ENCODE results near the gene HNRNPM.

HNRNPM gene

DNA sequence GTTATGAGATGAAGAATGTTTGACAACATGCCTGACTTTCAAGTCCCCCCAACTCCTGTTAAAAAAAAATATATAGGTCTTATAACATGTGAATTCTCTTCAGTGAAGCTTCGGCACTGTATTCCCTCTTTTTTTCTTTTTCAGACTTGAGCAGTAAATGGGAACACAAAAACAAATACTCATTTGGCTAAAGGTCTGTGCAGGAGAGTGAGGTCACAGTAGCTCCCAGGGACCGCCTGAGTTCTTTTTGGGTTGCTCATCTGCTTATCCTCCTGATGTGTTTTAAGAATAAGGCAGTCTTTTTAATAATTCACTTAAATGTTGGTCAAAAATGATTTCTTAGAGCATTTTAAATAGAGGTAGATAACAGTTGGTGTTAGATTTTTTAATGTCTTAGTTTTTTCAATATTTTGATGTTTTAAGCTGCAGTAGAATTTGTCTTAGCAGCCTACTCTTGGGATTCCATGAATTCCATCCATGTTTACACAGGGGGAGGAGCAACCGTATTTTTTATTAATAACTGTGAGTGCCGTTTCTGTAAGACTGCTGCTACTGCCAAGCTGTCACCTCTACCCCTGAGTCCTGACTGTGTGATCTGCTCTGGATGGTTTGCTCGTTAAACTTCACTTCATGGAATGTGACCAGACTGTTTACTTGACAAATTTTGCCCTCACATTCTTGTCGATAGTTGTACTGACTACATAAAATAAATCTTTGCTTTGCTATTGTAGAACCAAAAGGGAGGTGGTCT is 14.9 kb downstream of the HNRNPM start:
- no peak for DNase-seq (ENCODE audit: low spot score)

- no peak for DNase-seq (ENCODE audit: low spot score)
Measured at GRCh38 chr19:8460516-8461298, 15.9 kb downstream of the HNRNPM start.

GRCh38 chr19:8461376-8461775 is 16.6 kb downstream of the HNRNPM start:
- DNase-seq (ENCODE audit: low spot score): no peak

- DNase-seq (ENCODE audit: low spot score): no peak
Measured at GRCh38 chr19:8461891-8462290, 17.1 kb downstream of the HNRNPM start.

- no peak for DNase-seq (ENCODE audit: low spot score)
Measured at GRCh38 chr19:8462571-8462970, 17.8 kb downstream of the HNRNPM start.

DNA sequence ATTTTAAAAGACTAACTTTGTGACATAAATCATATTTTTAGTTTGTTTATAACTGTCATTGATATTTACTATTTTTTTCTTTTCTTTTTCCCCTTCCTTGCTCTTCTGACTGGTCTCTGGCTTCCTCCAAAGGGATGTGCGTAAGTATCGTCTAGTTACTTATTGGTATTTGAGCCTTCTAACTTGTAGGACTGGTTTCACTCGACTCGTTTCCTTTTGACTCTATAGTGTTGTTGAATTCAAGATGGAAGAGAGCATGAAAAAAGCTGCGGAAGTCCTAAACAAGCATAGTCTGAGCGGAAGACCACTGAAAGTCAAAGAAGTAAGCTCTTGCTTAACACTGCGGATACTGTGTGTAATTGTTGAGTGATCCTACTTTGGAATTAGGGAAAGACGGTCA is 18.6 kb downstream of the HNRNPM start:
- no peak for DNase-seq (ENCODE audit: low spot score)

DNA sequence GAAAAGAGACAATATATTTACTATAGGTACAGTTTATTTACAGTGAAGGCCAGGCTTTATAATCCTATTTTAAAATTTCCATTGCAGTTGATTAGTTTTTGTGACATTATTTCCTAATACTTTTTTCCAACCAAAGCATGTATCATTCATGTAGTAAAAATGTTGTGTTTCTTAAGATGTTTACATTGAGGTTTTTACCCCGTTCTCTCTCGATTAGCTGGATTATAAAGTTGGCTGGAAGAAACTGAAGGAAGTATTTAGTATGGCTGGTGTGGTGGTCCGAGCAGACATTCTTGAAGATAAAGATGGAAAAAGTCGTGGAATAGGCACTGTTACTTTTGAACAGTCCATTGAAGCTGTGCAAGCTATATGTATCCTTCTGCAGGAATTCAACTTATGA is 21.2 kb downstream of the HNRNPM start:
- no peak for DNase-seq (ENCODE audit: low spot score)

DNA sequence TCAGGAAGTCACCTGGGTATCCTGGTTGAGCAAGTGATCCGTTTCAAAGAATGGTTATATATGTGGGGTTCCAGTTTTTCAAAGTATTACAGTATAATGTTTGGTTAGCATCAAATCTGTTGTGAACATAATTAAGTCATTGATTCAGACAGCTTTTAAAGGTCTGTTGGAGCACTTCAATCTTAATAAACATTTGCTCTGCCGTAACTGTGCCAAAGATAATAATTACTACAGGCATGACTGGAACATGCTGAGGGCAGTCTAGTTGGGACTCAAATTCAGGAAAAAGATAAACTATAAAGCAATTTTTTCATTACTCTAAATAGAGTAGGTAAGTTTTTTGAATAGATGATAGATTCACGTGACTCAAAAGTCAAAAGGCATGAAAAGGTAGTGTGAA is 23.3 kb downstream of the HNRNPM start:
- DNase-seq (ENCODE audit: low spot score): no peak

DNA sequence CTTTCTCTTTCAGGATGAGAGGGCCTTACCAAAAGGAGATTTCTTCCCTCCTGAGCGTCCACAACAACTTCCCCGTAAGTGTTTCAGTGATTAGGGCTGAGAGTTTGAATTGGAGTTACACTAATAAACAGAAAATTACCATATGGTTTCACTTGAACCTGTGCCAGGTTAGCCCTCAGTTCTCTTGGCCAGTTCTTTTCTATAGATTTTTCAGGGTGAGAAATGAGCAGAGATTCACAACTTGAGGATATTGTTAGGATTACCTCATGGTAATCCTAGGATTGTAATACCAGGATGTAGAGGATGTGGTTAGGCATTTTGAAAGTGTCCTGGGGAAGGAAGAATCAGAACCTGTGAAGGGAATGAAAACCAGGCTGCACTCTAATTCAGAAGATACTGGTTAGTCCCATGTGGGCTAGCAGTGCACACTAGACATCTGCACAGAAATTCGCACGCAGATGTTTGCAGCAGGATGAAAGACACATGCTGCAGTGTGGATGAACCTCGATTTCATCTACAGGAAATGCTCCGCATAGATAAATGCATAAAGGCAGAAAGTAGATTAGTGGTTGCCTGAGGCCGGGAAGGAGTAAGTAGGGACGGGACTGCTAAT is 24.1 kb downstream of the HNRNPM start:
- no peak for DNase-seq (ENCODE audit: low spot score)

DNA sequence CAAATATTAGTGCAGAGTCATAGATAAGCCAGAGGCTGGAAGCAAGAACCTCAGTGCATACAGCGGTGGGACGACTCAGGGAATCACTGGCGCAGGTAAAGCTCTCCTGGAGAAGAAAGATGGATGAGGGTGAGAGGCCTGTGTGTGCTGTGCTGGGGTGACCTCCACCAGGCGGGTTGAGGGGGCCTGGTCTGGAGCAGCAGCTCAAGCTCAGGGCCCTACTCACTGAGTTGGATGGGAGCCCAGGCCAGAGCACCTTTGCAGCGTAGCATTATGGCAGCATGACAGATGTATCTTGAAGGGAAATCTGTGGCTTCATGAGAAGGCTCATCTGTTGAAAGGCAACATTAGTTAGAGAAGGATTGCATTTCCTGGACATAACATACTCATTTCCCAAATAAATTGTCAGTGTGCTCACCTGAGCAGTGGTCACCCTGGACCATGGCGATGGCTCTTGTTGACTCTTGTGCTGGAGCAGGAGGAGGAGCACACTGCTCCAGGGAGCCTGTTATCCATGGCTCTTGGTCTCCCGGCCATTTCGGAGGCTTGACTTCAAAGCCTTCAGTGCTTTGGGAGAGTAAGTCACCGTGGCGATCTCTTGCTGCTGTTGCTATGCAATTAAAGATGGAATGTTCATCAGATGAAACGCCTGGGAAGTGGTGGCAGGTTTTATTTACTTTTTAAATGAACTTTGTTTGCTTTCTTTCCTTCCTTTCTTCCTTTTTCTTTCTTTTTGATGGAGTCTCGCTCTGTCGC is 25.0 kb downstream of the HNRNPM start:
- no peak for DNase-seq (ENCODE audit: low spot score)

DNA sequence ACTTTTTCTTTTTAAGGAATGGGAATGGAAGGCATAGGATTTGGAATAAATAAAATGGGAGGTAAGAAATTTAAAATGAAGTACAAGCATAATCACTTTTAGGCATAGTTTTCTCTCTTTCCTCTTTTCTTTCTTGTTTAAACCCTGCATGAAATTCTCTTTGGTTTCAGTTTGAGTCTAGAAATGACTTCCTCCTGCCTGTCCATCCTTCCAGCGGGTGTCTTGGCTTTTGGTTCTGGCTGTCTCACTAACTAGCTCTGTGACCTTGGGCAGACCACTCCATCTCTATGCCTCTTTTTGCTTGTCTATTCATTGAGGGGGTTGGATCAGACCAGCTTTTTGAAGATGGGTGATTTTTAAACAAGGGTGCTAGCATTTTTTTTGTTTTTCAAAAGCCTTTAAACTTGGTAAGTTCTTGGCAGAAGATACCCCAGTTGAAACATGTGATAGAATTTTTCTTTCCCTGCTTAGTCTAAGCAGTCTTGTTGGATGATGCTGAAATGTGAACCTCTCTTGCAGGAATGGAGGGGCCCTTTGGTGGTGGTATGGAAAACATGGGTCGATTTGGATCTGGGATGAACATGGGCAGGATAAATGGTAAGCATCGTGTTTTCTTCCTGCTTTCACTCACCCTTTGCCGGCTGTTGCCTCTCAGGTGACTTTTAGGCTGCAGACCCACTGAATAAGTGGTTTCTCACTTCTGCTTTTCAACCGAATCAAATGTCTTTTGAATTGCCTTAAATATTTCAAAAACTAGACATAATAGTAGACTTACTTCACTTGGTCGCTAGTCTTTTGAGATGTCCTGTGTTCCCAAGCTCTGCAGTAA is 29.1 kb downstream of the HNRNPM start:
- DNase-seq (ENCODE audit: low spot score): no peak

DNA sequence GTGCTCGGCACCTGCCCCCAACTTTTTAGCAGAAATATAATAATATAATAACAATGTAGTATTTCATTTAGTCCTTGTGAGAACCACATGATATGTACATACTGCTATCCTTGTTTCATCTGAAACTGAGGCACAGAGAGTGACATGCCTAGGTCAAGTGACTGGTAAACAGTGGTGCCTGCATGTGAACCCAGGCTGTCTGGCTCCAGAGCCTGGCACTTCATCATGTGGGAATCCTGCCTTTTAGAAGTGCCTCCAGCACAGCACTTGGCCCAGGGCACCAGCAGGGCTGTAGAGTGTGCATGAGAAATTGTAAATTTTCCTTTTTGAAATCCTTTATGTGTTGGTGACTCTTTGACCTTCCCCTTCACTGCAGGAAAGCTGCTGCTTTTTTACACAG is 30.2 kb downstream of the HNRNPM start:
- DNase-seq (ENCODE audit: low spot score): no peak

DNA sequence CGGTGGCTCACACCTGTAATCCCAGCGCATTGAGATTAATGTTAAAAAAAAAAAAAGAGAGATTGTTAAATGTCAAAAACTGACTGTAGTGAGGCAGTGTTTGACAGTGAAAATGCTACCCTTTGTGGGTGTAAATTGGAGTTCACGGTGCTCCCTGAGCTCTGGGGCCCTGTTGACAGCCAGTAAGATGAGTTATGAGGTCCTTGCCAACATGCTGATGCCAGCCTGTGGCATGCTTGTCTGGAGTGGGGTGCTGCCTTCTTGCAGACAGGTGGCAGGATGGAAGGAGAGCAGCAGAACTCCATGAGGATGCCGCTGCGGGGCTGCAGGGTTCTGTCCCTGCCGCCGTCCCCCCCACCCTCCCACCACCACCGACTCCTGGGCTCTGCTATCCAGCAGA is 31.7 kb downstream of the HNRNPM start:
- no peak for DNase-seq (ENCODE audit: low spot score)

GRCh38 chr19:8477889-8478288 is 33.1 kb downstream of the HNRNPM start:
- no peak for DNase-seq (ENCODE audit: low spot score)

DNA sequence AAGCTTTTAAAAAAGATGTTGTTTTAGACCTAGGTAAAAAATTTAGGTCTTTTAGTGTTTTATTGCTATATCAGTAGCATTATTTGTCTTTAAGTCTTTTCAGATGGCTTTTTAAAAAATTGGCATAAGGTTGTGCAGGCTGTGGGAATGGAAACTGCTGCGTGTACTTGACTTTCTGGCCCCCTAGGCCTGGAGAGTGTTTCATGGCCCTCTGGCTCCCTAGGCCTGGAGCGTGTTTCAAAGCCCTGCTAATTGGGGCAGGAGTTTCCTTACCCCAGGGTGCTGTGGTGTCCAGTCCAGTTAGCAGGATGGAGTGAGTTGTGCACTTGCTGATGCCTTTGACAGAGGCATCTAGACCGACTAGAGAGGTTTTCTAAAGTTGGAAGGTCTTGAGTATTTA is 33.8 kb downstream of the HNRNPM start:
- no peak for DNase-seq (ENCODE audit: low spot score)

GRCh38 chr19:8481201-8481600 is 36.4 kb downstream of the HNRNPM start:
- no peak for DNase-seq (ENCODE audit: low spot score)

DNA sequence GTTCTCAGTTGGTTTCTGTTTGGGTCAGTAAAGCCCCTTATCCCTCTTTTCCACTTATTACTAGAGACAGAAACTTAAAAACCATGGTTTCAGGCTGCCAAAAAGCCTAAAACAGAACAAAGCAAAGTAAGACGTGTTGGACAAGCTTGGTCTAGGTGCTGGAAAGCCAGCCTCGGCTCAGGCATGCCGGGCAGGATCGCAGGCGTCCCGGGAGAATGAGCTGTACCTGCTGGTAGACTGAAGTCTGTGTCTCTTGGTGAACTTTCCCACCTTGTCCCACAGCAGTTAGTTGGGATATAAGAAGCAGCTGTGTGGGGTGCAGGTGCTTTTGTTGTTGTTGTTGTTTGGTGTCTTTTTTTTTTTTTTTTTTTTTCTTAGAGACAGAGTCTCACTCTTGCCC is 36.8 kb downstream of the HNRNPM start:
- DNase-seq (ENCODE audit: low spot score): no peak

- no peak for DNase-seq (ENCODE audit: low spot score)
Measured at GRCh38 chr19:8482696-8483095, 37.9 kb downstream of the HNRNPM start.

GRCh38 chr19:8483165-8483564 is 38.4 kb downstream of the HNRNPM start:
- no peak for DNase-seq (ENCODE audit: low spot score)

- no peak for DNase-seq (ENCODE audit: low spot score)
Measured at GRCh38 chr19:8484331-8484894, 39.6 kb downstream of the HNRNPM start.

All from COLO829 (cell line).